K562 treated with DMSO at 1 percent for 4 hours (cell line): ENCODE data around the gene RALB. TPM values are rescaled to one million over a fixed set of nuclear protein-coding genes. Genes with fewer than 3 reads are reported as not detected.

Experiments used
- total RNA-seq: library from RNA; unstranded; fragments of 300-600 nt; gene quantifications from 2 replicates; pipeline ENCODE4 v1.2.3, GENCODE V29; 2022; ENCODE audit not compliant: insufficient read depth

Gene RALB
- 52.9 and 61.1 TPM in 2 replicates for total RNA-seq

GRCh38 chr2:120252225-120253020 is at the start of gene RALB:
RALB (plus strand) TSS chr2:120252852; CDS start chr2:120278665, 25,813 bp downstream.

GRCh38 chr2:120223034-120223912 is 29.4 kb upstream of the RALB start, which contains the start of gene TMEM185B:
TMEM185B (minus strand) TSS chr2:120223400; CDS start chr2:120222976, 424 bp downstream.

Other genes starting within 250 kb of the RALB start
- gene EPB41L5, start 239.8 kb upstream of the RALB start, total RNA-seq, result 6.8 and 7.3 TPM in 2 replicates
- gene TMEM185B, start 29.5 kb upstream of the RALB start, total RNA-seq, result 13.9 and 18.0 TPM in 2 replicates
- not detected in 2 replicates for gene INHBB, start 93.3 kb downstream of the RALB start, total RNA-seq